ENCODE data around the gene DLG4. TPM values are rescaled to one million over a fixed set of nuclear protein-coding genes. Genes with fewer than 3 reads are reported as not detected.

Gene DLG4
- total RNA-seq, 2 experiments from 2014 or later: 10.2 to 11.0 TPM

GRCh38 chr17:7228920-7229319 lies 9.3 kb upstream of the DLG4 start:
- no peak overlapping the region for H3K27ac Mint-ChIP-seq

DNA sequence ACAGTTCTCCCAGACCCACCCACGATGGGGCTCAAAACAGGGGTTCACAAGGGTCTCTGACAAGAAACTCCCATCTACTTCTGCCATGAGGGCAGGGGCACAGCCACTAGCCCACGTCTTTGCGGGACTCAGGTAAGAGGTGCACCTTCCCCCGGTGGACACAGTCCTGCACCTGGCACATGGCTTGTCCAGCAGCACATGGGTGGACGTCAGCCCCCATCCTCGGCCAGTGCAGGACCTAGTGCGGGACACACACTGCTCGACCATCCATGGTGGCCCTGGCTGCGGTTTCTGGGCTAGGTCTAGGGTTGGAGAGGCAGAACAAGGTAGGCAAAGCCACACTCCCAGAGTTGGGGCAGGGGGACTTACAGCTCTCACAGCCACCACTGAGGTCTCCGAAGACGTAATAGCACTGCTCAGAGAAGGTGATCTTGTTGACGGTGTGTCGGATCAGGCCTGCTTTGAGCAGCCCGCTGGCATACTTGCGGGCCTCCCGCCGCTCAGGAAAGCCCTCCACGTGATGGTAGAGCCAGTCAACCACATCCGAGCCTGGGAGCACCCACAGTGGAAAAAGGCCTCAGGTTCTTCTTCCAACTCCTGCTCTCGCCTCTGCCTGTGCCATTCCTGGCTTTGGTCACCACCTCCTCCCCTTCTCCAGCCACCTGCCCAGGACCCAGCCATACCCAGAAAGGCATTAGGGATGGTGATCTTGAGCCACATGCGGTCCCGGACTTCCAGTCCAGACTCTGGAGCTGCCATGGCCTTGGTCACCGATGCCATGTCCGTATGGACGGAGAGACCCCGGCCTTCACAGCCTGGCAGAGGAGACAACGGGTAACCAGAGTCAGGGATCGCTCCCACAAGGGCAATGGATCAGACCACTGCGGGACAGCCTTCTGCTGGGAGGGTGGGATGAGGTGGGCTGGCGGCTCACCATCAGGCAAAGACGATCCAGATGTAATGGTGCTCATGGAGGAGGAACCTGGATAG lies 7.4 kb upstream of the DLG4 start:
- H3K27ac Mint-ChIP-seq: no peak overlapping the region
- Histone ChIP-seq H3K4me1 (ENCODE audit: insufficient read depth, low read length) (peaks cover 9% of the 10 kb centered on the region), H3K27ac (ENCODE audit: low read depth in 1 of 2, low read length in 2 of 2) (no peak overlapping the region), H3K9me3 (ENCODE audit: control insufficient read depth in 1 of 2, insufficient read depth in 1 of 2, low read length in 2 of 2) (no peaks in the 10 kb centered on the region), H3K36me3 (ENCODE audit: insufficient read depth, low read length) (peaks cover 80% of the 10 kb centered on the region), H3K4me3 (ENCODE audit: low read length) (no peak overlapping the region), H3K27me3 (ENCODE audit: control insufficient read depth in 1 of 2, insufficient read depth in 2 of 2, low read length in 2 of 2) (no peaks in the 10 kb centered on the region)
- no peak for ATAC-seq (ENCODE audit: poor library complexity)
- H3K36me3 Mint-ChIP-seq (ENCODE audit: low read depth): peaks cover 72% of the 10 kb centered on the region
- H3K9me3 Mint-ChIP-seq: no peaks in the 10 kb centered on the region
- H3K27me3 Mint-ChIP-seq: no peaks in the 10 kb centered on the region
- ChIA-PET CTCF (interaction anchor here (0.6 kb wide), 1 partner anchor 173 kb away, joined by 4 read pairs; no protein-coding TSS in a partner anchor), POLR2A (no interaction called here)
- DNase-seq: no peak
- no peak for TF ChIP-seq CTCF (IDR thresholded peaks at IDR 0.05)
- intact Hi-C loops (cut with DNase I, micrococcal nuclease): no loop called here
- no peak overlapping the region for H3K4me3 Mint-ChIP-seq
- peaks cover 11% of the 10 kb centered on the region for H3K4me1 Mint-ChIP-seq (ENCODE audit: low read depth)

More at GRCh38 chr17:7228920-7229319, 9.3 kb upstream of the DLG4 start:
- intact Hi-C loops (cut with DNase I, micrococcal nuclease): no loop called here
- peaks cover 28% of the 10 kb centered on the region for H3K4me1 Mint-ChIP-seq (ENCODE audit: low read depth)
- H3K27me3 Mint-ChIP-seq: no peaks in the 10 kb centered on the region
- Histone ChIP-seq H3K4me3 (ENCODE audit: low read length) (no peak overlapping the region), H3K4me1 (ENCODE audit: insufficient read depth, low read length) (peaks cover 26% of the 10 kb centered on the region), H3K27ac (ENCODE audit: low read depth in 1 of 2, low read length in 2 of 2) (no peak overlapping the region), H3K9me3 (ENCODE audit: control insufficient read depth in 1 of 2, insufficient read depth in 1 of 2, low read length in 2 of 2) (no peaks in the 10 kb centered on the region), H3K27me3 (ENCODE audit: control insufficient read depth in 1 of 2, insufficient read depth in 2 of 2, low read length in 2 of 2) (no peaks in the 10 kb centered on the region), H3K36me3 (ENCODE audit: insufficient read depth, low read length) (peaks cover 61% of the 10 kb centered on the region)
- POLR2A ChIA-PET: no interaction called here
- no peak overlapping the region for H3K4me3 Mint-ChIP-seq
- H3K9me3 Mint-ChIP-seq: no peaks in the 10 kb centered on the region
- no peak for ATAC-seq (ENCODE audit: poor library complexity)
- CTCF ChIA-PET: no interaction called here
- TF ChIP-seq CTCF (IDR thresholded peaks at IDR 0.05): no peak
- H3K36me3 Mint-ChIP-seq (ENCODE audit: low read depth): peaks cover 67% of the 10 kb centered on the region
- no peak for DNase-seq

GRCh38 chr17:7225711-7226331 lies 6.2 kb upstream of the DLG4 start:
- ChIA-PET CTCF (no interaction called here), POLR2A (interaction anchor here (13.1 kb wide), 1 partner anchor 12 kb away, joined by 234 read pairs; the partner anchor contains the start of genes DVL2, GABARAP and PHF23)
- Mint-ChIP-seq H3K9me3 (no peaks in the 10 kb centered on the region), H3K27me3 (no peaks in the 10 kb centered on the region), H3K4me1 (ENCODE audit: low read depth) (peaks cover 12% of the 10 kb centered on the region), H3K36me3 (ENCODE audit: low read depth) (peaks cover 67% of the 10 kb centered on the region), H3K27ac (no peak overlapping the region), H3K4me3 (no peak overlapping the region)
- Histone ChIP-seq H3K27me3 (ENCODE audit: control insufficient read depth in 1 of 2, insufficient read depth in 2 of 2, low read length in 2 of 2) (no peaks in the 10 kb centered on the region), H3K9me3 (ENCODE audit: control insufficient read depth in 1 of 2, insufficient read depth in 1 of 2, low read length in 2 of 2) (no peaks in the 10 kb centered on the region), H3K4me3 (ENCODE audit: low read length) (no peak overlapping the region), H3K36me3 (ENCODE audit: insufficient read depth, low read length) (peaks cover 87% of the 10 kb centered on the region), H3K27ac (ENCODE audit: low read depth in 1 of 2, low read length in 2 of 2) (no peak overlapping the region), H3K4me1 (ENCODE audit: insufficient read depth, low read length) (peaks cover 13% of the 10 kb centered on the region)
- intact Hi-C loops (cut with DNase I, micrococcal nuclease): no loop called here
- TF ChIP-seq CTCF (IDR thresholded peaks at IDR 0.05): no peak
- ATAC-seq (ENCODE audit: poor library complexity): no peak
- DNase-seq: peak in 1 of 14 experiments; percentile 4

Data from CD4-positive, alpha-beta T cell (primary cell).